Mucosa of rectum (tissue), 2 donors: Measurements from ENCODE around the gene CYP24A1.
A peak's percentile ranks its signal among the peaks of the same experiment; 100 is the strongest.

Experiments
- H3K27ac ChIP-seq, 2 donors: one replicate each; pipeline ENCODE4 v1.7.0; 2013; ENCODE audit warnings: inconsistent platforms in 2 of 2, low read depth in 2 of 2, low read length in 2 of 2
- H3K27me3 ChIP-seq, 2 donors: one replicate each; pipeline ENCODE4 v1.7.0; 2013; ENCODE audit warnings: low read length in 2 of 2; ENCODE audit not compliant: control insufficient read depth in 2 of 2, insufficient read depth in 2 of 2
- H3K36me3 ChIP-seq, 2 donors: one replicate each; pipeline ENCODE4 v1.7.0; 2013; ENCODE audit warnings: low read length in 2 of 2; ENCODE audit not compliant: control insufficient read depth in 2 of 2, insufficient read depth in 2 of 2
- H3K4me1 ChIP-seq, 2 donors: one replicate each; pipeline ENCODE4 v1.7.0; 2013; ENCODE audit warnings: low read length in 2 of 2, mild to moderate bottlenecking in 1 of 2; ENCODE audit not compliant: control insufficient read depth in 2 of 2, insufficient read depth in 2 of 2
- H3K4me3 ChIP-seq, 2 donors: one replicate each; pipeline ENCODE4 v1.7.0; 2013; ENCODE audit warnings: low read length in 2 of 2
- H3K9ac ChIP-seq, 2 donors: one replicate each; pipeline ENCODE4 v1.7.0; 2013; ENCODE audit warnings: low read length in 2 of 2, low read depth in 1 of 2, mild to moderate bottlenecking in 1 of 2
- H3K9me3 ChIP-seq, 2 donors: one replicate each; pipeline ENCODE4 v1.7.0; 2013; ENCODE audit warnings: low read length in 2 of 2; ENCODE audit not compliant: control insufficient read depth in 2 of 2
- donor health status: healthy.
- donor health status: Normal muscosa, but diverticular disease.

The CYP24A1 gene

GRCh38 chr20:54214566-54214965 is 40.8 kb upstream of the CYP24A1 start:
- Histone ChIP-seq H3K36me3 (peaks cover 14 to 18% of the 10 kb centered on the region in 2 donors), H3K27me3 (no peaks in the 10 kb centered on the region), H3K9ac (no peak overlapping the region), H3K9me3 (no peaks in the 10 kb centered on the region), H3K27ac (no peak overlapping the region), H3K4me3 (no peak overlapping the region), H3K4me1 (peaks cover 0 to 2% of the 10 kb centered on the region in 2 donors)

- Histone ChIP-seq H3K4me1 (peaks cover 5 to 13% of the 10 kb centered on the region in 2 donors), H3K27ac (no peak overlapping the region), H3K9ac (no peak overlapping the region), H3K9me3 (no peaks in the 10 kb centered on the region), H3K4me3 (no peak overlapping the region), H3K36me3 (peaks cover 14 to 18% of the 10 kb centered on the region in 2 donors), H3K27me3 (no peaks in the 10 kb centered on the region)
Measured at GRCh38 chr20:54212871-54213270, 39.1 kb upstream of the CYP24A1 start.

GRCh38 chr20:54212226-54212625 is 38.4 kb upstream of the CYP24A1 start:
- Histone ChIP-seq H3K27ac (no peak overlapping the region), H3K9me3 (no peaks in the 10 kb centered on the region), H3K4me3 (no peak overlapping the region), H3K27me3 (no peaks in the 10 kb centered on the region), H3K4me1 (peaks cover 5 to 18% of the 10 kb centered on the region in 2 donors), H3K9ac (no peak overlapping the region), H3K36me3 (peaks cover 11 to 16% of the 10 kb centered on the region in 2 donors)

GRCh38 chr20:54209216-54209813 is 35.5 kb upstream of the CYP24A1 start:
- no peaks in the 10 kb centered on the region for H3K27me3 ChIP-seq
- peaks cover 8 to 20% of the 10 kb centered on the region in 2 donors for H3K4me1 ChIP-seq
- no peaks in the 10 kb centered on the region for H3K36me3 ChIP-seq
- no peaks in the 10 kb centered on the region for H3K9me3 ChIP-seq
- H3K27ac ChIP-seq = no peak overlapping the region
- peak overlapping the region in 1 of 2 donors; percentile 94 for H3K9ac ChIP-seq
- peak overlapping the region; percentile 91 to 92 for H3K4me3 ChIP-seq

- H3K9ac ChIP-seq = peak overlapping the region; percentile 80 to 94
- H3K4me3 ChIP-seq = peak overlapping the region; percentile 91 to 92
- no peaks in the 10 kb centered on the region for H3K27me3 ChIP-seq
- no peaks in the 10 kb centered on the region for H3K36me3 ChIP-seq
- peaks cover 12 to 26% of the 10 kb centered on the region in 2 donors for H3K4me1 ChIP-seq
- no peaks in the 10 kb centered on the region for H3K9me3 ChIP-seq
- peak overlapping the region; percentile 82 to 94 for H3K27ac ChIP-seq
Measured at GRCh38 chr20:54208548-54209176, 34.9 kb upstream of the CYP24A1 start.

- Histone ChIP-seq H3K4me1 (peaks cover 15 to 26% of the 10 kb centered on the region in 2 donors), H3K4me3 (peak within 1 kb of the TSS; percentile 91 to 92), H3K27me3 (no peaks in the 10 kb centered on the region), H3K36me3 (no peaks in the 10 kb centered on the region), H3K9me3 (no peaks in the 10 kb centered on the region), H3K27ac (peak within 1 kb of the TSS; percentile 82 to 94), H3K9ac (peak within 1 kb of the TSS; percentile 80 to 94)
Measured at GRCh38 chr20:54207743-54208547, 34.2 kb upstream of the CYP24A1 start, which contains the start of gene PFDN4. Gene PFDN4, plus strand, starts transcription at chr20:54208087. Its CDS starts 14 bp downstream, at chr20:54208101.

GRCh38 chr20:54207053-54207742 is 33.4 kb upstream of the CYP24A1 start:
- Histone ChIP-seq H3K36me3 (no peaks in the 10 kb centered on the region), H3K27ac (peak overlapping the region in 1 of 2 donors; percentile 94), H3K9ac (peak overlapping the region in 1 of 2 donors; percentile 94)

GRCh38 chr20:54205450-54205849 is 31.7 kb upstream of the CYP24A1 start:
- Histone ChIP-seq H3K9ac (no peak overlapping the region), H3K36me3 (no peaks in the 10 kb centered on the region), H3K4me3 (no peak overlapping the region), H3K27ac (no peak overlapping the region), H3K4me1 (peaks cover 17 to 26% of the 10 kb centered on the region in 2 donors), H3K27me3 (no peaks in the 10 kb centered on the region), H3K9me3 (no peaks in the 10 kb centered on the region)

More at GRCh38 chr20:54207053-54207742, 33.4 kb upstream of the CYP24A1 start:
- peak overlapping the region; percentile 91 to 92 for H3K4me3 ChIP-seq
- H3K27me3 ChIP-seq = no peaks in the 10 kb centered on the region
- peaks cover 15 to 26% of the 10 kb centered on the region in 2 donors for H3K4me1 ChIP-seq
- H3K9me3 ChIP-seq = no peaks in the 10 kb centered on the region

- peak overlapping the region in 1 of 2 donors; percentile 70 for H3K27ac ChIP-seq
- no peaks in the 10 kb centered on the region for H3K9me3 ChIP-seq
- no peaks in the 10 kb centered on the region for H3K27me3 ChIP-seq
- peaks cover 17 to 23% of the 10 kb centered on the region in 2 donors for H3K4me1 ChIP-seq
- no peak overlapping the region for H3K9ac ChIP-seq
- H3K36me3 ChIP-seq = no peaks in the 10 kb centered on the region
- H3K4me3 ChIP-seq = no peak overlapping the region
Measured at GRCh38 chr20:54204481-54204880, 30.7 kb upstream of the CYP24A1 start.
